T-helper 22 cell (primary cell): ENCODE measurements around the gene UNC5A.

Experiments
- DNase-seq: peaks from one replicate; pipeline ENCODE4 v3.0.0-alpha.2; 2020; ENCODE audit warnings: low read depth

Gene UNC5A

DNA sequence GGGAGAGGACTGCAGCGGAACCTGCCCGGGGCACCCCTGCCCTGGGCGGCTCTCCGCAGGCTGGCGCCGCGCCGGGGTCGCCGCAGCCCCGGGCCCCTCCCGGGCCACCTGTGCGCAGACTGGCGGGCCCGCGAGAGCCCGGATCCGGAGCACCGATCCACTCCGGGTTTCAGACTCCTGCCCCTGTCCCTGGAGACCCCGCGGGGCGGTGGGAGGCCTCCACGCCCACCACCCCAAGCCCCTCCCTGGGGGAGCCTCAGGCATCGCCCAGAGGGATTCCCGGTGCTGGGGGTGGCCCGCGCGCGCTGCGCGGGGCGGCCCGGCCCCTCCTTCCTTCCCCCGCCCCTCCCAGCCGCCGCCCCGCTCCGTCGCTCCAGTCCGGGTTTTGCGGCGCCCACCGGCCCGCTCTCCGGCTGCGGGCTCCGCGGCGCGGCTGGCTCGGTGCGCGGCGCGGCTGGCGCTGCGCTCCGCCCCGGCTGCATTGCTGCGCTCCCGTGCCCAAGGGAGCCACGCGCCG lies at the start of gene UNC5A:
Gene UNC5A, plus strand, starts transcription at position 479 of the 517 bp plus-strand sequence. CDS start 192 bp downstream, outside the sequence.
- peak; percentile 10 for DNase-seq

DNA sequence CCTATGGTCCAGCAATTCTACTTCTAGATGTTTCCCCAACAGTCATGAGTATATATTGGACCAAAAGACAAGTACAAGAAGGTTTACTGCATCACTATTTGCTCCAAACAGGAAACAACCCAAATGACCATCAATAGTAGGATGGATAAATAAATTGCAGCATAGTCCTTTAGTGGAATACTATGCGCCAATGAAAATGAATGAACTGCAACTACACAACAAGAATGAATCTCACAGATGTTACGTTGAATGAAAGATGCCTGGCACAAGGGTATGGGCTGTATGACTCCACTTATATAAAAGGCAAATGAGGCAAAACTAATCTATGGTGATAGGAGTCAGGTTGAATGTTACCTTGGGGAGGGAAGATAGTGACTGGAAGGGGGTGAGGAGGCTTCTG lies 48.6 kb upstream of the UNC5A start:
- DNase-seq: no peak

DNA sequence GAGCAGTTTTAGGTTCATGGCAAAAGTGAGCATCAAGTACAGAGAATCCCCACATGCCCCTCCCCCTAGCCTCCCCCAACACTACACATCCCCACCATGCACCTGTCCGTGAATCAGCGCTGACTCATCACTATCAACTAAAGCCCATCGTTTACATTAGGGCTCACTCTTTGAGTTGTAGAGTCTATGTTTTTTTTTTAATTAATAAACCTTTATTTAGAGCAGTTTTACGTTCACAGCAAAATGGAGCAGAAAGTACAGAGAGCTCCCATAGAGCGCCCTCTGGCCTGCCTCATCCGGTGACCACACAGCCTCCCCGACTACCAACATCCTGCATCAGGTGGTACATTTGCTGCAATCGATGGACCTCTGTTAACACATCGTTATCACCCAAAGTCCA lies 47.9 kb upstream of the UNC5A start:
- DNase-seq: no peak

DNA sequence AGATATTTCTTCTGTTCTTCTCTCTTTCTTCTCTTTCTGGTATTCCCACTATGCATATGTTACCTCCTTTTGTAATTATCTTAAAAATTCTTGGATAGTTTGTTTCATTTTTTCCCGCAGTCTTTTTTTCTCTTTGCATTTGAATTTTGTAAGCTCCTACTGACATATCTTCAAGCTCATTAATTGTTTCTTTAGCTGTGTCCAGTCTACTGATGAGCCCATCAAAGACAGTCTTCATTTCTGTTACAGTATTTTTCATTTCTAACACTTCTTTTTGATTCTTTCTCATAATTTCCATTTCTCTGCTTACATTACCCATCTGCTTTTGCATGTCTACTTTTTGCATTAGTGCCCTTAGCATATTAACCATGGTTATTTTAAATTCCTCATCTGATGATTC lies 44.7 kb upstream of the UNC5A start:
- no peak for DNase-seq

DNA sequence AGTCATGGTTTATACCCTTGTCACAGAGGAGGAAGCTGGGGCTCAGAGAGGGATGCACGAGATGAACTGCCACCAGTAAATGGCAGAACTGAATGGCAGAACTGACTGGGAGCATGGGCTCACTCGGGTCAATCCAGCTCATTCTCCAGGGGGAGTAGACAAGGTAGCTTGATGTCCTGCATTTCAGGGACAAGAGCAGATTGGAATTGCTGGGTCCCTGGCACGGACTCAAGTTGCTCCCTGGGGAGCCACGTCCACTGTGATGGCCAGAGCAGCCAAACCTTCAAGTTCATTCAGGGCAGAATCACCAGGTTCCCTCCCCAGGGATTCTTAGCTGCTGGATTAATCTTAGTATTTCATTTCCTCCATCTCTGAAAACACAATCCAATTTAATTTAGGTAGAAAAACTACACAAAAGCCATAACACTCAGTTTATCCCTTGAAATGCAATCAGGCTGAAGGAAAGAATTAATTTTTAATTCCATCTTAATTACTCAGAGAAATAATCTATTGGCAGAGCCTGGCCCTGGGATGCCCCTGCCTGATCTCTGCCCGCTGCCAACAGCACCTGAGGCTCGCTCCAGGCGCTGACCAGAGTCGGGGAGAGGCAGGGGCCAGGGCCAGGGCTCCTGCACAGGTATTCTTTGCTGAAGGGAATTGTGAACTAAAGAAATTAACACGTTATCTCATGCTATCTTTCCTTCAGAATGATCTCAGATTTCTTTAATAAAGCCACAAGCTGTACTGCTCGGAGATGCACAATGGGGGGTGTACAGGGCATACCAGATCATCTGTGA lies 42.0 kb upstream of the UNC5A start:
- DNase-seq: no peak

DNA sequence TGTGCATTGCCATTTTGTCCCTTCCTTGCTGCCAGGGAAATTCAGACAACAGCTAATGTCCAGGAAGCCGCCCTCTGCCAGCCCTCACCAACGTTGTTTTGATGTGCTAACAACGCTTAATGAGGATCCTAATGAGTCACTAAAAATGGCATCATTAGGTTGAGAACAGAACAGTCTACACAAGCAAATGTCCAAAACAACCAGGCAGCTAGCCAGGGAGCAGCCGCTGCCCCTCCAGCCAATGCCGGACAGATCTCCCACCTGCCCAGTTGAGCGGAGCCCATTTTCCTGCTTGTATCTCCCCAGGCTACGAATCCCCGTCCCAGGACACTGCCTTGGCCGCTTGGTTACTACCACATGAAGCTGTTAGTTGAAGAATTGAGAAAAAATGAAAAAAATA lies 40.4 kb upstream of the UNC5A start:
- no peak for DNase-seq

DNA sequence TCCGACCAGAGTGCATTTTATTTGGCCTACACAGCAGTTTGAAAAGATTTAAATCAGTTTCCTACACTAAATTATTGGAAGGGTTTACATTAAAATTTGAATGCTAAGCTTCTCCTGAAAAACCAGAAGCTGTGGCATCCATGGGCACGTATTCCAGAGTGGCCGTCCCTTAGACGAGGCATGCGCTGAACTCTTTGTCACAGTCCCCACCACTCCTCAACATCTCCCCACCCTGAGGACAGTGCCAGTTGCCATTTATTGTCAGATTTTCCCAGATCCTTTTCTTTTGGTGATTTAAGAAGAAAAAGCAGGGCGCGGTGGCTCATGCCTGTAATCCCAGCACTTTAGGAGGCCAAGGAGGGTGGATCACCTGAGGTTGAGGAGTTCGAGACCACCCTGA lies 39.9 kb upstream of the UNC5A start:
- DNase-seq: no peak

DNA sequence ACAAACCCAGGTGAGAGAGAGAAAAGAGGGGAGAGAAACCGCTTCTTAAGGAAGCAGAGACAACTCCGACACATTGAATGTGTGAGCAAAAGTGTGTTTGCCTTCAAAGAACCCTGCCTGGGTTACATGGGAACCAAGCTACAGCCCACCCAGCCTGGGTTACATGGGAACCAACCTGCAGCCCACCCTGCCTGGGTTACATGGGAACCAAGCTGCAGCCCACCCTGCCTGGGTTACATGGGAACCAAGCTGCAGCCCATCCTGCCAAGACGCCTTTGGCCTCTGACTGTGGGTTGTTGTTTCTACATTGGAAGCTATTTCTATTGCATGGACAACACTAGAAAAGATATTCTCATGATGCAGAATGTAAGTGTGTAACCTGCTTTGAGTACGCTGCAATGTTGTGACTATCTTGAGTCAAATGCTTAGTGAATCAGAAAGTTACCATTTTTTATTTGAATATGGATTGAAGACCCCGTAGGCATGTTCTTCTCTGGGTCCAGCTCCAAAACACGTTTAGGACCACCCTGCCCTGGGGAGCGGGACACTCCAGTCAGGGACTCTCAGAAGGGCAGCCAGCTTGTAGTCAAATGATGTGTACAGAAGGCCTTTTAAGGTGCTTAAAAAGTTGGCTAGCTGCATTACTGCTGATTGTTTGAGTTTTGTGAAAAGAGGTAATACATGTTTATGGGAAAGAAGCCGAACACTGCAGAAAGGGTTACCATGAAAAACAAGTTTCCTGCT lies 39.1 kb upstream of the UNC5A start:
- no peak for DNase-seq

DNA sequence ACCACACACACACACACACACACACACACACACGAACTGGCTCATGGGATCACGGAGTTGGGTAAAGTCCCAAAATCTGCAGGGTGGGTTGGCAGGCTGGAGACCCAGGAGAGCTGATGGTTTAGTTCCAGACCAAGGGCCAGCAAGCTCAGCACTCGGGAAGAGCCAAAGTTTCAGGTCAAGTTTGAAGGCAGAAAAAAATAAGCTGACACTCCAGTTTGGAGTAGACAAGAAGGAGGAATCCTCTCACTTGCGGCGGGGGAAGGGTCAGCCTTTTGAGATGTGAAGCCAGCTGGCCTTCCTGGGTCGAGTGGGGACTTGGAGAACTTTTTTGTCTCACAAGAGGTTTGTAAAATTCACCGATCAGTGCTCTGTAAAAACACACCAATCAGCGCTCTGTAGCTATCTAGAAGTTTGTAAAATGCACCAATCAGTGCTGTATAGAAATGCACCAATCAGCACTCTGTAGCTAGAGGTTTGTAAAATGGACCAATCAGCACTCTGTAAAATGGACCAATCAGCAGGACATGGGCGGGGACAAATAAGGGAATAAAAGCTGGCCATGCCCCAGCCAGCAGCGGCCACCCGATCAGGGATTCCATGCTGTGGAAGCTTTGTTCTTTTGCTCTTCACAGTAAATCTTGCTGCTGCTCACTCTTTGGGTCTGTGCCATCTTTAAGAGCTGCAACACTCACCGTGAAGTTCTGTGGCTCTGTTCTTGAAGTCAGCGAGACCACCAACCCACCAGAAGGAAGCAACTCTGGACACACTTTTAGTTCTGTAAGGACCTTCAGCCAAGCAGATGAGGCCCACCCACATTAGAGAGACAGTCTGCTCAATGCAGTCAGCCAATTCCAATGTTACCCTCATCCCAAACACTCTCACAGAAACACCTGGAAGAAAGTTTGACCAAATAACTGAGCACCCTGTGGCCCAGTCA lies 37.8 kb upstream of the UNC5A start:
- DNase-seq: no peak

DNA sequence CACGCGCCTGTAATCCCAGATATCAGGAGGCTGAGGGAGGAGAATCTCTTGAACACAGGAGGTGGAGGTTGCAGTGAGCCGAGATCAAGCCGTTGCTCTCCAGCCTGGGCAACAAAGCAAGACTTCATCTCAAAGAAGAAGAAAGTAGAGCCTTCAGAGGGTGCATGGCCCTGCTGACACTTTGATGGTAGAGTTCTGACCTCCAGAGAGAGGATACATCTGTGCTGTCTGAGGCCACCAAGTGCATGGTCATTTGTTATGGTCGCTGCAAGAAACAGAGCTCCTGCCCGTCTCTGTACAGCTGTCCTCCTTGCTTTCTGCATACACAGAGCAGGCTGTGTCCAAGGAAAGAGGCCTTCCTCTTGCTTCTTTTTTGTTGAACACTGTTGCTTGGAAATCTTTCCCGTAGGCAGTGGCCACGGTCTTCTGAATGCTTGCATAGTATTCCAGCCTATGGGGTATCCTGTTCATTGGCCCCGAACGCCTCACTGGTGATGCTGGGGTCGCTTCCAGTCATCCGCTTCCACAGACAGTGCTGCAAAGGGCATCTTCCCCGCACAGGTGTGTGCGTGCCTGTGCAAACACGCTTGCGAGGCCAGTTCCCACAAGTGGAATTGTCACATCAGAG lies 36.8 kb upstream of the UNC5A start:
- DNase-seq: no peak

DNA sequence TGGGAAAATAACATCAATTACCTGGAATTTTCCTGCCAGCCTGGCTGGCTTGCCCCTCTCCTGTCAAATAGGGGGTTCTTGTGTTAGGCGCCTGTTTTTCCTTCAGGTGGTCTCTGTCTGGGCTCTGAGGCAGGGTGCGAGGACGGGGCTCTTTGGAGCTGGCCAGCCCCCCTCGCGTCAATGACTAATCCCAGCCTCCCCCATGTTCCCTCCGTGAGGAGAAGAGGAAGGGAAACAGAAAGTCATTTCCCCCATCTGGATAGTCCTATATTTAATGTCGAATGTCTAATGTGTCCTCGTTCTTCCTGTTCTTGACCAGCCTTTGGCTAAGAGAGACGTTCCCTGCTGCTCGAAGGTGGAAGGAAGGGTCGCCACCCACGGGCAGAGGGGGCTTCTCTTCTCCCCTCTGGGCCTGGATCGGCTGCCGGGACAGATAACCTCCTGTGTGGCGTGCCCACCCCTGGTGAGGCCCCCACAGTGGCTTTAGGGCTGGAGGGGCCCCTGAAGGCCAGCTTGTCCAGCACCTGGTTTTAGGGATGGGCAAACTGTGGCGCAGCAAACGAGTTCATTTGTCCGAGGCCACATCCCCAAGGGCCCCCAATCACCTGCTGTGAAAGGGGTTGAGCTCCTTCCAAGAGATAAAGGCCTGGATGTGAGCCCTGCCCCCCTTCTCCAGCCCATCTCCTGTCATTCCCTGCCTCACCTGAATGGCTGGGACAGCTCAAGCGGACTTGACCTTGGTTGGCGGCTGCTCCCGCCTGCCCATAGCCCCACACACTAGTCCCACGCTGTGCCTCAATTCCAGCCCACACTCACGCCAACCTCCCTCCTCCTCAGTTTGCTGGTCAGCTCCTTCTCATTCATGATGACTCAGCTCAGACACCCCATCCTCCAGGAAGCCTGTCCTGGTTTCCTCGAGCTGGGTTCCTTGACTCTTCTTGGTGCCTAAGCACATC lies 35.9 kb upstream of the UNC5A start:
- DNase-seq: no peak

DNA sequence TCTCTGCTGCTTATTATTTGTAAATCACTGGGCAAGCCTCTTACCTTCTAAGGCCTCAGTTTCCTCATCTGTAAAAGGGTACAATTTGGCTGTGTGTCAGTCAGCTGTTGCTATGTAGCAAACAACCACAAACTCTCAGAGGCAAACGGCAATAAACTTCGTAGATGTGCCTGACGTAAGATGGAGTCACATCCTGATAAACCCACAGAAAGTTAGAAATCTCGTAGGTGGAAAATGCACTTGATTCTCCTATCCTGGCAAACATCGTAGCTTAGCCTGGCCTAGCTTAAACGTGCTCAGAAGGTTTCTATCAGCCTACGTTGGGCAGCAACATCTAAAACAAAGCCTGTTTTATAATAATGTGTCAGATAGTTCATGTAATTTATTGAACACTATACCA lies 35.0 kb upstream of the UNC5A start:
- DNase-seq: no peak

DNA sequence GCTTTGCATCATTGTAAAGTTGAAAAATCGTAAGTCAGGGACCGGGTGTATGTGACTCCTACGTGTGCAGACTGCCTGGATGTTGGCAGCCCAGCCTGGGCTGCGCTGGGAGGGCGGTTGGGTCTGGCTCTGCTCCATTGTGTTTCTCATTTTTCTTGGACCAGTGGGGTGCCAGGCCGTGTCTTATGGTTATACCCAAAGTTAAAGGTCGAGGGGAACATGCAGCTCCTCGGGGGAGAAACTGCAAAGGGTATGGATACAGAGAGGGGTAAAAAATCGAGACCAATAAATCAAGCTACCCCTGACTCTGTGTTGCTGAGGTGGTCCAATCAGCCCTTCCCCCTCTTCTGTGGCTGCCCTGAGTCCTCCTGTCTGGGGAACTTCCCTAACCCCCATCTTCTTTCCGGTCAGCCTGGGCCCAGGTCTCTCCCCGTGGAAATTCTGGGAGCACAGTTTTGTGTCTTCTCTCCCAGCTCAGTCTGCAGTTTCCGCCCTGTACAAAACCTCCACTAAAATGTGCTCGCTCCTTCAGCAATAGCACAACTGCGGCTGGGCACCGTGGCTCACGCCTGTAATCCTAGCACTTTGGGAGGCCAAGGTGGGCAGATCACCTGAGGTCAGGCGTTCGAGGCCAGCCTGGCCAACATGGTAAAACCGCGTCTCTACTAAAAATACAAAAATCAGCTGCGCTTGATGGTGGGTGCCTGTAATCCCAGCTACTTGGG lies 34.1 kb upstream of the UNC5A start:
- DNase-seq: no peak

DNA sequence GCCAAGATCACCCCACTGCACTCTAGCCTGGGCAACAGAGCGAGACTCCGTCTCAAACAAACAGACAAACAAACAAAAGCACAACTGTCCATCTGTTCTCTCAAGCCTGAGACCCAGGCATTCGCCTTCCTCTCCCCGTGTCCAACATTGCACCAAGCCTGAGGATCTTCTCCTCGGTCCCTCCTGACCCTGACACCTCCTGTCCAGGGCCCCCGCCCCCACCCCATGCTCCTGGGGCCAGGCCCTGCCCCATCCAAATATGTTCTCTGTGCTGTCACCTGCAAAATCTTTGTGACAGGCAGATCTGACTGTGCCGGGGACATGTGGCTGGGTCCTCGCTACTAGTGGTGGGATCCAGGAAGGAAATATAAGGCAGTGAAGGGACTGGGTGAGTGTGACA lies 33.4 kb upstream of the UNC5A start:
- DNase-seq: no peak

DNA sequence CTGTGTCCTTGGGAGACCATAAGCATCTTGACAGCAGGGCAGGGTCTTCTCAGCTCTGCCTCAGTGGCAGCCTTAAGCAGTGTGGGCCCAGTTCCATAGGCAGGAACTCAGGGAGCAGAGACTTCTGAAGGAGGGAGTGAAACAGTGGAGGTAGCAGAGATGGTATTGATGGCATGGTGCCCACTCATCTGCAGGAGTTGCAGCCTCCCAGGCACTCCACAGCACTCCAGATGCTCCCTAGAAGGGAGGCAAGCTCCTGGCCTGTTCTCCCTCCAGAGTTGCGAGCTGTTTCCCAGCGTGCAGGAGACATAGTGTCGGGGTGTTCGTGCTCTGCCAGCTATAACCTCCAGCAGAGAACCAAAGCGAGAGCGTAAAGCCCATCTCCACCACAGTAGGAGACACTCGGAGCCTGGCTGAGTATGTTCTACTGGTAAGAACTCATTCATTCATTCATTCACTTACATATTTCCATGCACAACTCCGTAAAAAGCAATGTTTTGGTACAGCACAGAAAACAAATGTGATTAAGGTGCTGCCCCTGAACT lies 31.4 kb upstream of the UNC5A start:
- DNase-seq: no peak

DNA sequence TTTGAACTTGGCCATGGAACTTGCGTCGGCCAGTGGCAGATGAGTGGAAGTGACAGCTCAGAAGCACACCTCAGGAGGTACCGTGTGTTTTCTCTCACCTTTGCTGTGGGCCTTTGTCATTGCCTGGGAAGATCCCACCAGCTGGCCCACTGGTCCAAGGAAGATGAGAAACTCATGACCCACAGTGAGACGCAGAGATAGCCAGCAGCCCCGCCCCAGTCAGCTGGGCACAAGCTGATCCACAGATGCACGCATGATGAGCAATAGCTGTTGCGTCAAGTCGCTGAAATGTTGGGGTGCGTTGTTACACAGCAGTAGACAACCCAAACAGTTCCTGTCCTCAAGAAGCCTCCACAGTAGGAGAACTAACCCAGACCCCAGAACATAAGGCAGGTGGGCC lies 30.8 kb upstream of the UNC5A start:
- no peak for DNase-seq

DNA sequence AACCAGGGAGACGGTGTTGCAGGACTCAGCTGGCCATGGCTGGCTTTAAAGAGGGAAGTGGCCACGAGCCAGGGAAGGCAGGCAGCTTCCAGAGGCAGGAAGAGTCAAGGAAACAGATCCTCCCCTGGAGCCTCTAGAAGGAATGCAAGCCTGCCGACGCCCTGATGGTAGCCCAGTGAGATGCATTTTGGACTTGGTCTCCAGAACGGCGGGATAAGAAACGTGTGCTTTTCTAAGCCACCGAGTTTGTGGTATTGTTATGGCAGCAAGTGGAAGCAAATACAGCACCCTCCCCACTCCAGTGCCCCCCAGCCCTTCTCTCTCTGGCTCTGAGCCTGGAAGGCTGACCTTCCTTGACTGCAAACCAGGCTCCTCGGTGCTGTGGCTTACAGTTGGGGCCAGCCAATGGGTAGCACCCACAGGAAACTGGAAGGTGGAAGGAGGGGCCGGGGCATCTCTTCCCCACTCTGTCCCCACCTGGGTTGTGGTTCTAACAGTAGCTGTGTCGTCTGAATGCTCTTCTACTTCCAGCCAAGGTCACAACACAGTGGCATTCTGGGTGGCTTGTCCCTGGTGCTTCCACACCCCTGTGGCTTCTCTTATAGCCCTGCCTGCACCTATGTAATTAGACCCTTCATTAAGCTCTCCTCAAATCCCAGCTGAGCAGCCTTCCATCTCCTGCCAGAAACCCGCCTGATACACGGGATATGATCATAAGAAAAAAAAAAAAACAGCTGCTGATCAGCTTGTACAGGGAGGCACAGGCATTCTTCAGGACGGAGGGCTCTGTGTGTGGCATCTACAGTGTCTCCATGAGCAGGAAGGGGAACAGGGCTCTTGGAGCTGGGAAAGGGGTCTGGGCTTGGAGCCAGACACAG lies 29.9 kb upstream of the UNC5A start:
- DNase-seq: no peak

DNA sequence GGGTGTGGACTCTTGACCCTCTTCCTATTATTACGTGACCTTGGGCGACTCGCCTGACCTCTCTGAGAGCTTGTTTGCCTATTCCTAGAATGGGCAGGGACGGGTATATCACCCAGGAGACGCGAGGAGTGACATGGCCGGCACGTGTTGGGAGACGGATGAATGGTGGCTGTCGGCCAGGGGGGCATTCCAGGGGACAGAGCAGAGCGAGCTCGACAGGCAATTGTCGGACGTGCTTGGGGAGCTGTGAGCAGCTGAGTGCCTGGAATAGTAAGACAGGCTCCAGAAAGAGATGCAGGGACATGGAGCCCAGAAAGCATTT lies 29.3 kb upstream of the UNC5A start:
- DNase-seq: no peak
